Thyroid gland (tissue), 4 donors: ENCODE data around the gene LEF1. TPM values are rescaled to one million over a fixed set of nuclear protein-coding genes. Genes with fewer than 3 reads are reported as not detected.

Experiments used
- DNase-seq, 2 donors: peaks; one replicate each; pipeline ENCODE4 v3.0.0-alpha.2; 2019
- H3K27ac ChIP-seq, 3 donors: fragments of 200-600 bp; sonication (generic); 1 replicate in 2 of 3; 2 replicates in 1 of 3; pipeline ENCODE4 v1.5.1; 2016 to 2019; ENCODE audit warnings: mild to moderate bottlenecking in 1 of 3, moderate library complexity in 1 of 3
- H3K27me3 ChIP-seq: fragments of 200-600 bp; sonication (generic); one replicate; pipeline ENCODE4 v1.5.1; 2019
- H3K36me3 ChIP-seq, 2 donors: fragments of 200-600 bp; sonication (generic); one replicate each; pipeline ENCODE4 v1.5.1; 2016 to 2019
- H3K4me1 ChIP-seq, 2 donors: fragments of 200-600 bp; sonication (generic); one replicate each; pipeline ENCODE4 v1.5.1; 2017 to 2019
- H3K4me3 ChIP-seq, 3 donors: fragments of 200-600 bp; sonication (generic); replicated peaks in 1 of 3; 1 replicate in 2 of 3; 2 replicates in 1 of 3; pipeline ENCODE4 v1.5.1; 2016; ENCODE audit warnings: mild to moderate bottlenecking in 1 of 3
- H3K9me3 ChIP-seq: fragments of 200-600 bp; sonication (generic); one replicate; pipeline ENCODE4 v1.5.1; 2017
- CTCF ChIP-seq, 6 experiments: fragments of 200-600 bp in 3 of 6; fragments of 450-650 bp in 3 of 6; sonication (generic) in 3 of 6; IDR thresholded peaks; one replicate each; pipeline ENCODE4 v1.5.1; 2016 to 2019; ENCODE audit warnings: antibody characterized with exemption in 6 of 6, mild to moderate bottlenecking in 2 of 6, inconsistent platforms in 1 of 6, moderate library complexity in 1 of 6
- POLR2A ChIP-seq, 2 donors: fragments of 450-650 bp; IDR thresholded peaks; one replicate each; pipeline ENCODE4 v1.6.1; 2017; ENCODE audit warnings: antibody characterized with exemption in 2 of 2, mild to moderate bottlenecking in 2 of 2, moderate library complexity in 1 of 2
- WGBS, 2 donors: methylation state at CpG; one replicate each; pipeline ENCODE4 v1.1.5; 2017; 5-methylcytosine and 5-hydroxymethylcytosine counted together
- intact Hi-C: fragments of 100-400 bp; cut with DNase I; formaldehyde crosslinking; loops from one replicate; pipeline ENCODE4 v1.15.1; 2023
- total RNA-seq, 4 donors: library from RNA; depleted of rRNA; stranded (reverse); fragments of >200 nt; gene quantifications; one replicate each; pipeline ENCODE4 v1.2.3, GENCODE V29; 2016

LEF1 gene
- total RNA-seq, 4 donors from 2014 or later = 4.2 to 24.3 (median 9.9) TPM

DNA sequence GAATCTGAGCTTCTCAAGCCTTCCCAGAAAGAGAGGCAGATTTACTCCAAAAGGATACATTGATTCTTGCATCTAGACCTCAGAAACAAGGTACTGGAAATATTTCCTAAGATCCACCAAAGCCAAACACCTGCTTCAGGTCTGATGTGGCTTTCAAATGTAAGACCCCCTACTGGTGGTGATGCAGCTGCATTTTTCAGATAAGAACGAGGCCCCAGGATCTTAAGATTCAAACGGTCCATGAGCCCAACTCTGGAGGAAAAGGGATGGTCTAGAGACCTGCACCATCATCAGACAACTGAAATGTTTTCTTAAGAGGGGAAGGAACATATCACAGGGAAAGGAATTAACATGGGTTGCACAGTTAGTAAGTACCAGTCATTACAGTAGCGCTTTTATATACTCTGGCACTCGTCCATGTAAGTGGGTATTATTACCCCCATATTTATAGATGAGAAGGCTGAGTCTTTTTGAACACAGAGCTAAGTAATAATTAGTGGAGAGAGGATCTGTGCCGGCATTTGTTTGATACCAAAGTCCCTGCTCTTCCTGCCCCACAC is 73.7 kb downstream of the LEF1 start:
- Histone ChIP-seq H3K4me3 (no peak overlapping the region), H3K9me3 (no peaks in the 10 kb centered on the region), H3K36me3 (no peaks in the 10 kb centered on the region), H3K4me1 (peaks cover 0 to 17% of the 10 kb centered on the region in 2 donors), H3K27me3 (no peaks in the 10 kb centered on the region), H3K27ac (no peak overlapping the region)
- intact Hi-C loops = no loop called here
- 73 to 78% methylated on average over 5 of the region's 5 CpGs for whole genome bisulfite sequencing, 2 donors
- no peak for DNase-seq
- no peak for TF ChIP-seq CTCF (IDR thresholded peaks at IDR 0.05)
- TF ChIP-seq POLR2A (IDR thresholded peaks at IDR 0.05) = no peak

GRCh38 chr4:108094131-108094530 is 74.6 kb downstream of the LEF1 start:
- no peaks in the 10 kb centered on the region for H3K27me3 ChIP-seq
- peak in 1 of 2 donors; percentile 70 for DNase-seq
- TF ChIP-seq POLR2A (IDR thresholded peaks at IDR 0.05) = no peak
- TF ChIP-seq CTCF (IDR thresholded peaks at IDR 0.05) = no peak
- intact Hi-C loops = no loop called here
- no peak overlapping the region for H3K4me3 ChIP-seq
- no peak overlapping the region for H3K27ac ChIP-seq
- H3K36me3 ChIP-seq = no peaks in the 10 kb centered on the region
- H3K9me3 ChIP-seq = no peaks in the 10 kb centered on the region
- H3K4me1 ChIP-seq = peaks cover 0 to 17% of the 10 kb centered on the region in 2 donors
- 37 to 46% methylated on average over 2 of the region's 2 CpGs for WGBS, 2 donors

DNA sequence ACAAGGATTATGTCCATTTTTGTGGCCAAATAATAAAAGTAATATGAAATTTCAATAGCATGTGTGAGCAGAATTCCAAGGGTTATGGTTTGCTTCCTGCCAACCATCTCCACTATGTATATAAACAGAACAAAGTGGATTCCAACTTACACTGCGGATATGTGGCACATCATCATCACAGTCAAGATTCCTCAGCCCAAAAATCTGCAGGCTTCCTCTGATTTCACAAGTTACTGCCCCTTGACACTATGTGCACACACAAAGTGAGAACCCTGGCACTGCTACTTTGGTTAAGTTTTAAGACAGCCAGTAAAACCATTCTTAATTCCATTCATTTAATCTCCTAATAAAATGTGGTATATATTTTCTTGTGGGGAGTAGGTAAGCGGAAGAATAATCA is 76.4 kb downstream of the LEF1 start:
- Histone ChIP-seq H3K9me3 (no peaks in the 10 kb centered on the region), H3K36me3 (no peaks in the 10 kb centered on the region), H3K4me3 (no peak overlapping the region), H3K27ac (no peak overlapping the region), H3K27me3 (no peaks in the 10 kb centered on the region), H3K4me1 (peaks cover 0 to 17% of the 10 kb centered on the region in 2 donors)
- 94 to 98% methylated on average over 2 of the region's 2 CpGs for WGBS, 2 donors
- intact Hi-C loops = no loop called here
- DNase-seq = no peak
- TF ChIP-seq POLR2A (IDR thresholded peaks at IDR 0.05) = no peak

- Histone ChIP-seq H3K9me3 (no peaks in the 10 kb centered on the region), H3K27me3 (no peaks in the 10 kb centered on the region), H3K36me3 (no peaks in the 10 kb centered on the region), H3K27ac (no peak overlapping the region), H3K4me1 (no peaks in the 10 kb centered on the region), H3K4me3 (no peak overlapping the region)
- intact Hi-C loops = no loop called here
- TF ChIP-seq POLR2A (IDR thresholded peaks at IDR 0.05) (no peak), CTCF (IDR thresholded peaks at IDR 0.05) (no peak)
- no peak for DNase-seq
- WGBS, 2 donors = 88 to 89% methylated on average over 6 of the region's 6 CpGs
Measured at GRCh38 chr4:108087293-108087967, 81.3 kb downstream of the LEF1 start.

DNA sequence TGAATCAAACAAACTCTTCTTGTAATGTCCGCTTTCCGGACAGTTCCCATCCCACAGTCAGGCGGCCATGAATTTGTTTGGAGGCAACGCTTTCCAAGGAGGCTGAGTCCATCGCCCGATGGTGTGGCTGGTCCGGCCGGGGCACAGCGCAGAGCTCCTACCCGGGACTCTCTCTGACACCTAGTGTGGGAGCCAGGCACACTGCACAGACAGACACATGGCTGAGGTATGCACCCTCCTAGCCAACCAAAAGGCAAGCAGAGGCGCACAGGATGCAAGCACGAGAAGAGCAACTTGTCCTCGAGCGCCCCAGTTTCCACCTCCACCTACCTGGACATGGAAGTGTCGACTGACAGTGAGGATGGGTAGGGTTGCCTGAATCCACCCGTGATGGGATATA is 87.5 kb downstream of the LEF1 start:
- DNase-seq = no peak
- Histone ChIP-seq H3K4me3 (no peak overlapping the region), H3K36me3 (no peaks in the 10 kb centered on the region), H3K9me3 (no peaks in the 10 kb centered on the region), H3K27ac (no peak overlapping the region), H3K4me1 (no peaks in the 10 kb centered on the region), H3K27me3 (no peaks in the 10 kb centered on the region)
- WGBS, 2 donors = 89 to 97% methylated on average over 16 of the region's 16 CpGs
- TF ChIP-seq POLR2A (IDR thresholded peaks at IDR 0.05) (no peak), CTCF (IDR thresholded peaks at IDR 0.05) (no peak)
- intact Hi-C loops = no loop called here
